LNCAP (cell line): ENCODE measurements around the gene TMEM132E.

ENCODE experiments used
- CTCF ChIP-seq: fragments of 450-650 bp; IDR thresholded peaks from 2 replicates; pipeline ENCODE4 v1.5.1; 2017; ENCODE audit warnings: mild to moderate bottlenecking

TMEM132E gene

DNA sequence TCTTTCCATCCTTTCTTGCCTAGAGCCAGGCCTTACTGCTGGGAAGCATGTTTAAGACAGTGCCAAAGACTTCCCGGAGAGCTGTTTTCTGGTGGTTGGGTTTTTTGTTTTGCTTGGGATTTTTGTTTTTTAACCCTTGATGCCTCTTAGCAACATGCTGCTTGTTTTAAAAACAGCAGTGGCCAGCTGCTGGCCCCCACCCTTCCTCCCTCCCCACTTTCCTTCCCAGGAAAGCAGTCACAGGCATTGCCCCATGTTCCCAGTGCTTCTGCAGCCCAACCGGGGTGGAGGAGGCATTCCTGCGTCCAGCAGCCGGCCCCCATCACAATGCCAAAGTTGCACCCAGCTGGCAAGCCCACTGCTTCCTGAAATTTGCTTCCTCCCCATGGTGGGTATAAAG, 12.6 kb downstream of the TMEM132E start:
- TF ChIP-seq CTCF, result no peak

GRCh38 chr17:34596920-34597319, 17.5 kb downstream of the TMEM132E start:
- no peak for TF ChIP-seq CTCF

DNA sequence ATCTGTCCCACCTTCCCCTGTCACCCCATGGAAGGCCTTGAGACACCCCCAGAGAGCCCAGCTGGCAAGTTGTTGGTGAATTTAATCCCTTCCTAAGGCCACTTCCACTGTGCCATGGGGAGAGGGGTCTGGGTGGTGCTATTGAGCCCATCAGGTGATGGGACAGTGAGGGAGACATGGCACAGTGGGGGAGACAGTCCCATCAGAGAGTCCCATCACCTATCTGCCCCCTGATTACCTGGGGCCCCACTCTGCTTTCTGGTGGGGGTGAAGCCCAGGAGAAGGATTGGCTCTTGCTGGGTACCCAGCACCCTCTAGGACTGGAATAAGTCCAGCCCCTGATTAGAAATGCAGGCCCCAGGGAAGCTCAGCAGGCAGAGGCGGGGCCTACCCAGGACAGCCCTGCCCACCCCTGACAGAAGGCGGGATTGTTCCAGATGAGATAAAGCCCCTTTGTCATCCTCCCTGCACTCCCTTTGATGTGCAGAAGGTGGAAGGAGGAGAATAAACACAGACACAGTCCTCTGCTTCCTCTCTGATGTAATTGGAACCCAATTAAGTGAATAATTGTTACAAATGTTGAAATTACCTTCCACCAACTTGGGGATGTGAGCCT, 18.9 kb downstream of the TMEM132E start:
- no peak for TF ChIP-seq CTCF

DNA sequence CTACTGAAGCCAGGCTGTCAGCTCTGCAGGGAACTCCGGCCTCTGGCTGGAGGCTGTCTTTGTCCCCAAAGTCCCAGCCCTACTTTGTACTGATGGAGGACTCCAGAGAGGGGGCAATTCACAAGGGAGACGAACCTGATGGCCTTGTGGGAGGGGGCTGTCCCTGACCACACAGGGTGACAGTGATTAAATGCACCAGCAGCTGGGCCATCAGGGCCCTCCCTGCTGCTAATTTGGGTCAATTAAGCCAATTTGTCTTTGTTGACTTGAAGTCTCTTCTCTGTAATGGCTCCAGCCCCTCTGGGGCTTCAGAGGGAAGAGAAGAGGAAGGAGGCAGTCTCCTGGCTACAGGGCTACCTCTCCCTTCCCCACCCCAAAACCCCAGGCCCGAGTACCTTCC, 22.0 kb downstream of the TMEM132E start:
- no peak for TF ChIP-seq CTCF

GRCh38 chr17:34603974-34604373, 24.6 kb downstream of the TMEM132E start:
- no peak for TF ChIP-seq CTCF

- no peak for TF ChIP-seq CTCF
These were observed 27.4 kb downstream of the TMEM132E start for GRCh38 chr17:34606763-34607162.

DNA sequence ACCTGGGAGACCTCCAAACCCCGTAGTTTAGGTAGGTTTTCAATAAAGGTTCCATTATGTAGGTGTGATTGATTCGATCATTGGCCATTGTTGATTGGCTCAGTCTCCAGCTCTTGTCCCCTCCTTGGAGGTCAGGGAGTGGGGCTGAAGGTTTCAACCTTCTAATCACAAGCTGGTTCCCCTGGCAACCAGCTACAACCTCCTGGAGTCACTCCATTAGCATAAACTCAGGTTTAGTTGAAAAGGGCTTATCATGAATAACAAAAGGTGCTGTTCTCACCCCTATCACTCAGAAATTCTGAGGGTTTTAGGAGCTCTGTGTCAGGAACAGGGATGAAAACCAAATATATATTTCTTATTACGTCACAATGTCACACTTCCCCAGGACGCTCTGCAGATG, 28.5 kb downstream of the TMEM132E start:
- TF ChIP-seq CTCF, result no peak

DNA sequence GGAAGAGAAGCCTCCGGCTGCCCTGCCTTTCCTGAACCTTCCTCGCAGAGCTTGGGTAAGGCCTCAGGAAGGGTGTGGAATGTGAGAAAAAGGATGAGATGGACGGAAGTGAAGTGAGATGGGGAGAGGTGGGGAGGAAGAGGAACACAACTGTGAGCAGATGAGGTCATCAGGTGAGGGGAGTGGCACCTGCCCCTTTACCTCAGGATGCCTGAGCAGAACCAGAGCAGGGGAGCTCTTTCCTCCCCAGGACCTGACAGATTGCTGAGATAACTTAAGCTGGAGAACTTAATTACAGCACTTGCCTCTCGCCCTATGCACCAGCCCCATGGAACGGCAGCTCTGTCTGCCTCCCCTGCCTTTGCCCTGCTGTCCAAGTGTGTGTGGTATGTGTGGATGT, 29.8 kb downstream of the TMEM132E start:
- TF ChIP-seq CTCF, result no peak
